ENCODE measurements around the gene CLCA2. TPM values are rescaled to one million over a fixed set of nuclear protein-coding genes. Genes with fewer than 3 reads are reported as not detected.

CLCA2 gene
- total RNA-seq, 2 experiments from 2014 or later, result not detected

DNA sequence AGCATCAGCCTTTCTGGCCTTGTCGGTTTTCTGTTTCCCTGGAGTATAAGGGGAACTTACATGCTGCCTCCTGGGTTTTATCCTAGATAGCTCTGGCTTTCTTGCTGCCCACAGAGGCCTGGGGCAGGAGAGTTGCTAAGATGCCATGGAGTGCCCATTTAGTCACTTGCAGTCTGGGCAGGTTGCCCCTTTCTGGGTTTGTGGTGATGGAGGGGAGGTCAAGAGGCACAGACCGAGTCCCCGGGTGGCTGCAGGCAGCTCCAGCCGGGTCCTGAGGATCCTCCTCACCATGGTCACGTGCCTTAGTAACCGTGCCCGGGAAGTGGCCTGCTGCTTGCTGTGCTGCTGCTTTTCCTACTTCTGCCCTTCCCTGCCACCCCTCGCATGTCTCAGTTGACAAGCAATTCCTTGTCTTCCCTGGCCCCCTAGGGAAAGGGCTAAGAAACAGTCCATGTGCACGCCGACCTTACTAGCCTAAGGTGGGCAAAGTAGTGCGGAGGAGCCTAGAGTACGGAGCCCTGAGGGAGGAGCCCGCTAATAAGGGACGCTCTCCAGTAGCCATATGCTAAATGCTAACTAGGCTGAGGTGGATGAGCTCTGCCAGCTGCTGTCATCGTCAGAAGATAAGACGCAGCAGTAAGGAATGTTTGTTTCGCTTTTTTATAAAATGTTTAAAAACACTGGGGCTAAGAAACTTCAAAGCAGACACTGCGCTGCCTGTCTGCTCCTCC, 79.6 kb downstream of the CLCA2 start:
- CTCF ChIA-PET, result interaction anchor here (0.6 to 4.9 kb wide), 6 partner anchors 14 to 198 kb away, joined by 3 to 28 read pairs (median 4); no protein-coding TSS in a partner anchor
- Mint-ChIP-seq H3K4me3 (no peak overlapping the region), H3K36me3 (ENCODE audit: low read depth) (no peaks in the 10 kb centered on the region), H3K27ac (no peak overlapping the region), H3K4me1 (ENCODE audit: low read depth) (peaks cover 7% of the 10 kb centered on the region), H3K27me3 (ENCODE audit: low read depth) (peaks cover 6% of the 10 kb centered on the region), H3K9me3 (no peaks in the 10 kb centered on the region)
- intact Hi-C loops (cut with micrococcal nuclease), result loop anchor here (5.0 to 10.0 kb wide), 3 partner anchors 106 to 1559 kb away; partner anchors contain the start of gene ODF2L
- peak; percentile 10 for DNase-seq

DNA sequence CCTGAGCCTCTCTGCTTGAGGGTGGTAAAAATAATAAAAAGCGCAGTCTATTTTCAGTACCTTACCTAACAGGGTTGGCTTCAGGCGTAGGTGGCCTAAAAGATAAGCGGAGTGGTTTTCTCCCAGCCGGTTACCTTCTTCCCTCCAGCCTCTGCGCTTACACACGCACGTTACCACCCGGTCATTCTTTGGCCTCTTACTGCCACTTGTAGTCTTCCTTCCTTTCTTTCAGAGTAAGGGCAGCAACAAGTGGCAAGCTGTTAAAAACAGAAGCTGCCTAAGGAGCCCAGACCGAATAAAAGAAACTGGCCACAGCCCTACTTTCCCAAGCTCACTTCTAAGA, 80.1 kb downstream of the CLCA2 start:
- Mint-ChIP-seq H3K9me3 (no peaks in the 10 kb centered on the region), H3K4me1 (ENCODE audit: low read depth) (peaks cover 7% of the 10 kb centered on the region), H3K36me3 (ENCODE audit: low read depth) (no peaks in the 10 kb centered on the region), H3K27me3 (ENCODE audit: low read depth) (peaks cover 3% of the 10 kb centered on the region), H3K27ac (no peak overlapping the region), H3K4me3 (no peak overlapping the region)
- intact Hi-C loops (cut with micrococcal nuclease), result loop anchor here (5.0 to 10.0 kb wide), 3 partner anchors 107 to 1559 kb away; partner anchors contain the start of gene ODF2L
- CTCF ChIA-PET, result interaction anchor here (0.7 to 4.9 kb wide), 9 partner anchors 14 to 579 kb away, joined by 3 to 28 read pairs (median 3); no protein-coding TSS in a partner anchor
- DNase-seq, result no peak

DNA sequence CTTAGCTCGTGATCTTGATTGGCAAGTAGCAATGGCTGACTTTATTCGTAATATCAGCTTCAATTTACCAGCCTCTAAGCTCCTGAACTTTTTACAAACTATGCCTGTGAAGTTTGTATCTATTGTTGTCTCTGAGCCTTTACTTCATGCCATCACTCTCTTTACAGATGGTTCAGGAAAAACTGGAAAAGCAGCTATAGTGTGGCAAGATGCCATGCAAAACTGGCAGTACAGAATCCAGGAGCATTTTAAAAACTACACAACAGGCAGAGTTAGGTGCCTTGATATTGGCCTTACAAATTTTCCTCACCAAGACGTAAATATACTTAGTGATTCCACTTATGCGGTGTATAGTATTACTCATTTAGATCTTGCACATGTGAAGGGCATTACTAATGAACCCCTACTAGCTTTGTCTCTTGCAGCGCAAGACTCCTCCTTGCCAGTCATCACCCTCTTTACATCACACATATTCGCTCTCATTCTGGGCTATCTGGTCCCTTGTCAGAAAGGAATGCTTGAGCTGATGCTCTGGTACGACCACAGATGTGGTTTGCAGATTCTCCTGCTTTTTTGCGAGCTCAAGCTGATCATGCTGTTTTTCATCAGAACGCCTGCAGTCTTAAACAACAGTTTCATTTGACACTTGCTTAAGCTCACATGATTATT, 81.1 kb downstream of the CLCA2 start:
- no peak overlapping the region for H3K4me3 Mint-ChIP-seq

DNA sequence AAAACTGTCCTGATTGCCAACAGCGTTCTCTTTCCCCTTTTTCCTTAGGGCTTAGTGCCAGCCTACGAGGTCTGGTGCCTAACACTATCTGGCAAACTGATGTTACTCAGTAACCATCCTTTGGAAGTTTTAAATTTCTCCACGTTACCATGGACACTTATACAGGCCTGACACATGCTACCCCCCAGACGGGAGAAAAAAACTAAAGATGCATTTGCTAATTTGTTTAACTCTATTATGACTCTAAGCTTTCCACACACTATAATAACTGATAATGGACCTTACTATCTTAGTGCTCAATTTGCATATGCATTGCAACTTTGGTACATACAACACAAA, 81.6 kb downstream of the CLCA2 start:
- intact Hi-C loops (cut with micrococcal nuclease), result loop anchor here (10.0 kb wide), 2 partner anchors 459 to 1561 kb away; no protein-coding TSS in a partner anchor
- no peak overlapping the region for H3K4me3 Mint-ChIP-seq
- H3K36me3 Mint-ChIP-seq (ENCODE audit: low read depth), result no peaks in the 10 kb centered on the region
- peaks cover 3% of the 10 kb centered on the region for H3K27me3 Mint-ChIP-seq (ENCODE audit: low read depth)
- H3K9me3 Mint-ChIP-seq, result no peaks in the 10 kb centered on the region
- H3K27ac Mint-ChIP-seq, result no peak overlapping the region
- CTCF ChIA-PET, result interaction anchor here (0.8 to 4.9 kb wide), 7 partner anchors 10 to 577 kb away, joined by 3 to 28 read pairs (median 3); partner anchors contain the start of gene ODF2L
- H3K4me1 Mint-ChIP-seq (ENCODE audit: low read depth), result peaks cover 7% of the 10 kb centered on the region
- DNase-seq, result no peak

More for the DNA sequence above, 81.1 kb downstream of the CLCA2 start:
- Mint-ChIP-seq H3K36me3 (ENCODE audit: low read depth) (no peaks in the 10 kb centered on the region), H3K27me3 (ENCODE audit: low read depth) (peaks cover 3% of the 10 kb centered on the region), H3K9me3 (no peaks in the 10 kb centered on the region), H3K27ac (no peak overlapping the region), H3K4me1 (ENCODE audit: low read depth) (peaks cover 7% of the 10 kb centered on the region)
- intact Hi-C loops (cut with micrococcal nuclease), result loop anchor here (5.0 to 10.0 kb wide), 3 partner anchors 108 to 1560 kb away; partner anchors contain the start of gene ODF2L
- CTCF ChIA-PET, result interaction anchor here (0.7 to 4.9 kb wide), 11 partner anchors 11 to 578 kb away, joined by 3 to 28 read pairs (median 3); partner anchors contain the start of gene ODF2L
- DNase-seq, result no peak

Other genes starting within 250 kb of the CLCA2 start
- gene ODF2L, start 27.8 kb upstream of the CLCA2 start, total RNA-seq, result 10 to 100 TPM; 17.8 to 18.0 TPM
- gene CLCA1, start 44.8 kb downstream of the CLCA2 start, total RNA-seq, result not detected
- gene CLCA4, start 122.9 kb downstream of the CLCA2 start, total RNA-seq, result not detected

All from activated naive CD4-positive, alpha-beta T cell treated with anti-CD3 and anti-CD28 coated beads for 36 hours (primary cell).